HG03558 (cell line): ENCODE results near the gene BCORL1.

Experiments used
- ATAC-seq: cut with Tn5 transposase; IDR thresholded peaks from one replicate; pipeline ENCODE4 v1.9.1; 2021; ENCODE audit warnings: moderate number of reproducible peaks; ENCODE audit not compliant: unreplicated experiment; ENCODE audit errors: extremely low read depth

BCORL1 gene

DNA sequence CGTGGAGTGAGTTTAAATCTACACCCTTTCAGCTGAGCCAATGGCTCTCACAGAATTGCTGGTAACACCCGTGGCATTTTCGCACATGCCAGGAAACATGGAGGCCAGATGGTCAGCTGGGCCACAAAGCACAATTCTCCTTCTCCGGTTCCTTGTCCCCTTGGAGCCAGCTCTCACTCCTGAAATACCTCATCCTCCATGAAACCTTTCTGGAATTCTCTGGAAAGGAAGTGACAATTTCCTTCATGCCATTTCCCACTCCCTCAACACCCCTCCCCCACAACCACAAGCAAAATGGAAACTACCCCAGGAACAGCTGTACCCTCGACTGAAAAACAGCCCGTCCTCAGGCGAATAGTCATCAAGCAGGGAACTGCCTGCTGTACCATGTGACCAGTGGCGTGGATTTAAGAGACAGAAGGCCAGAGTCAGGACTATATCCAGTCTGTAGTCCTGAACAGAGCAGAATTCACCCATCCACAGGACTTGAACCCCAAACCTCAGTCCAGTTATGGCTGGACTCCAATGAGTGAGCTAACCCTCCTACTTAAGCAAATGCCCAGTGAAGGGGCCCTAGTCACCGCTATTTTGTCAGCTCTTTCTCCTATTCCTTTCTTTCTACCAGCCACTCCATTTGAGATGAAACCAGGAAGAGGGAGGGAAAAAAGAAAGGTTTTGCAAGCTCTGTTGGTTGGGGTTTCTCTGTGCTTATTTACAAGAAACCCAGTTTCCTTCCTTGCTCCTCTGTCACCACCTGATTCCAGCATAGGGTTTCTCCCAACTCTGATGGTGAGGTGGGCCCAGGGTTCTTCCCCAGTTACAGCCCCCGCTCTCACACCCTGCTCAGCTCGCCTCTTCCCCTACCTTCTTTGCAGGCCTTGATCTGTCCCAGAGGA lies 103.4 kb downstream of the BCORL1 start:
- ATAC-seq: no peak

GRCh38 chrX:130086447-130087206 lies 104.2 kb downstream of the BCORL1 start:
- peak; percentile 31 for ATAC-seq

- ATAC-seq: no peak
Observed at GRCh38 chrX:130090364-130090763, 107.9 kb downstream of the BCORL1 start.

DNA sequence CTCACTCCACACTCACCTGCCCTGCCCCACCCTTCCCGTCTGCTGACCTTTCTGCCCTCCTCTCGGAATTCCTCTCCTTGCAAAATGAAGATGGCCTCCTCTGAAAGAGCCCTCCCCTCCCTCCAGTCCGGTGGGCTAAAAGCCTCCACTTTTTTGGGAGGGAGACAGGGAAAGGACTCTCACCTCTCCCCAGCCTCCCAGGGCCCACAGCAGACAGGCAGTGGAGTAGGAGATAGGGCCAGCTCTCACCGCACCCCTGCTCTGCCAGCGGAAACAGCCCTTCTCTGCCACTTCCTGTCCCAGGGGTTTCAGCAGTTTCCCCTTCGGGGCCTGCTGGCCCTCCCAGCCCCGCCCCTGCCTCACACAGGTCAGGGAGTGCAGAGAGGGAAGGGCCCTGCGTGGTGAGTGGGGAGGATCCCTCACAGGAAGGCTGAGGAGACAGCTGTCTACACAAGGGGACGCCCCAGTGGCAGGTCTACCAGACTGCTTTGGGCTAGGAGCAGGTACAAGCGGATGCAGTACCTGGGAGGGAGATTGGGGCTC lies 109.6 kb downstream of the BCORL1 start:
- peak; percentile 98 for ATAC-seq

GRCh38 chrX:130093271-130093670 lies 110.8 kb downstream of the BCORL1 start:
- no peak for ATAC-seq

DNA sequence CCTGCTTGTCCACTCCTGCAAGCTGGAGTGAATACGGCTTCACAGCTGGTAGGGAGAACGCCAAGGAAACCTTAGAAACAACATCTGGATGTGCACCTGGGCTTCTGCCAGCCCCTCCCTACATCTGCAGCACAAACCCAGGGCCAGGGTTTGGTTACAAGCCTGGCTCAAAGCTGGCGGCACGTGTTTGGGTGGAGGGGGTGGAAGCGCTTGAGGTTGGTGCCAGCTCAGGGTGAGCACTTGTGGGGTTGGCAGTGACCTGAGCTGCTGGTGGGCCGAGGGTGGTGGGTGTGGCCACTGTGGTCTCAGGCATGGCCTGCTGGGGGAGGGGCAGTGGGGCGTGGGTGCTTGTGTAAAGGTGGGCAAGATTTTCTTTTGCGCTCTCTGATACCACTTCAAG lies 112.3 kb downstream of the BCORL1 start:
- ATAC-seq: no peak

DNA sequence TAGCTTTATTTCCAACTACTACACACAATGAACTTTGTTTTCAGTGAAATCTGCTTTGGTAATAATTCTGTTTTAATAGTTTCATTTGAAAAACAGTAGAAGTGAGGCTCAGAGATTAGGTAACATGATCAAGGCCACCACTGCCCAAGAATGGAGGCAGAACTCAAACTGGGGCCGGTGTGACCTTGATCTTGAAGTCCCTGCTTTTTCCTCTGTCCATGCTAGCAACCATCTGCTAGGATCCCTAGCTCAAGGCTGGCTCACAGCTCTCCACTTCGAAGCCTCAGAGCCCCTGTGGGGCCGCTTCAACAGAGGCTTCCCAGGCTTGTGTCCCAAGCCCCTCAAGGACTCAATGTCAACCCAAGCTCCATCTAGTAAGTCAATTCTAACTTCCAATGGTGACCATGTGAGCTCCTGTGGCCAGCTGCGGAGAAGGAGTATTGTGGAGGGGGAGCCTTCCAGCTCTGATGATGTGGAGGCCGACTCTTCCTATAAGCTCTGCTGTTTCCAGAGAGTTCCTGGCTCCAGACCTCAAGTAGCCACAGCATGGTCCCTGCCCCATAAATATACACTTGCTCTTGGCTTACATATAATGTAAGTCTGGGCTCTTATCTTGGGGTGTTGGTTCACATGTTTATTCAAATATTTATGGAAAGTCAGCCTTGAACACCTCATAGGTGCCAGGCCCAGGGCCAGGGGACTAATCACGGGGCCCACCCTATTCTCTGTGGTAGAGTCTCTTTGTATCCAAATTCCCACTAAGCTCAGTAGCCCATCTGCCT lies 113.0 kb downstream of the BCORL1 start:
- no peak for ATAC-seq

GRCh38 chrX:130097507-130098209 lies 115.2 kb downstream of the BCORL1 start:
- no peak for ATAC-seq

GRCh38 chrX:130098210-130098552 lies 115.7 kb downstream of the BCORL1 start:
- no peak for ATAC-seq

DNA sequence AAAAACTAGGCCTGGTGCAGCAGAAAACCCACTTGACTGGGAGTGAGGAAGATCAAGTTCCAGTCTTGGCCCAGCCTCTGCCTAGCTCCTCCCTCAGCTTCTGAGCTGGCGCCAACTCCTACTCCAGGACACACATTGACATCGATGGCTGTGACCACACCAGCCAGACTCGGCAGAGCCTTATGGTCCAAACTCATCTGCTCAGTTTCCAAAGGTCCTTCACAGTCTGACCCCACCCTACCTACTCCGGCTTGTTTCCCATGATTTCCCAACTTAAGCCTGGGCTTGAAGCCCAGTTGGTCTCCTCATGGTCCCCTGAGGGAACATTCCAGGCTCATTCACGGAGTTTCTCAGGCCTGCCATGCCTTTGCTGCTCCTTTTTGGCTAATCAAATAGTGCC lies 117.7 kb downstream of the BCORL1 start:
- no peak for ATAC-seq

- no peak for ATAC-seq
Observed at GRCh38 chrX:130103605-130104004, 121.2 kb downstream of the BCORL1 start.

- ATAC-seq: no peak
Observed at GRCh38 chrX:130105244-130105643, 122.8 kb downstream of the BCORL1 start.

- ATAC-seq: no peak
Observed at GRCh38 chrX:130106071-130106470, 123.6 kb downstream of the BCORL1 start.
